Fibroblast of lung (primary cell): ENCODE data around the gene SFN. TPM values are rescaled to one million over a fixed set of nuclear protein-coding genes. Genes with fewer than 3 reads are reported as not detected.

Experiments
- DNase-seq, 2 donors: peaks; one replicate each; pipeline versions ENCODE4 v3.0.0 to v3.0.0-alpha.2; 2010; ENCODE audit warnings: low read depth in 2 of 2
- H2AFZ ChIP-seq: 2 replicates; pipeline ENCODE4 v1.5.1; 2012; ENCODE audit warnings: low read length, control low read depth, inconsistent platforms
- H3K27ac ChIP-seq: 2 replicates; pipeline ENCODE4 v1.5.1; 2011; ENCODE audit warnings: low read length, control low read depth; ENCODE audit not compliant: insufficient read depth
- H3K27me3 ChIP-seq: 2 replicates; pipeline ENCODE4 v1.5.1; 2011; ENCODE audit warnings: mild to moderate bottlenecking, low read length; ENCODE audit not compliant: control insufficient read depth, insufficient read depth
- H3K36me3 ChIP-seq: 2 replicates; pipeline ENCODE4 v1.5.1; 2011; ENCODE audit warnings: low read length; ENCODE audit not compliant: control insufficient read depth, insufficient read depth
- H3K4me1 ChIP-seq: 2 replicates; pipeline ENCODE4 v1.5.1; 2011; ENCODE audit warnings: low read length; ENCODE audit not compliant: control insufficient read depth, insufficient read depth; ENCODE audit errors: extremely low read depth
- H3K4me2 ChIP-seq: 2 replicates; pipeline ENCODE4 v1.5.1; 2011; ENCODE audit warnings: low read length, control low read depth; ENCODE audit not compliant: insufficient read depth; ENCODE audit errors: extremely low read depth
- H3K4me3 ChIP-seq, 4 experiments: fragments of 200-600 bp in 1 of 4; sonication (generic) in 1 of 4; replicated peaks in 1 of 4; 2 replicates each; pipeline ENCODE4 v1.5.1; 2011 to 2016; ENCODE audit warnings: low read length in 4 of 4, low read depth in 3 of 4, mild to moderate bottlenecking in 3 of 4, control low read depth in 2 of 4, inconsistent platforms in 1 of 4, mixed read lengths in 1 of 4; ENCODE audit not compliant: insufficient read depth in 1 of 4; ENCODE audit errors: control extremely low read depth in 1 of 4
- H3K79me2 ChIP-seq: 2 replicates; pipeline ENCODE4 v1.5.1; 2012; ENCODE audit warnings: mild to moderate bottlenecking, low read length, inconsistent platforms; ENCODE audit not compliant: control insufficient read depth, insufficient read depth
- H3K9ac ChIP-seq: 2 replicates; pipeline ENCODE4 v1.5.1; 2011; ENCODE audit warnings: mild to moderate bottlenecking, low read length, control low read depth; ENCODE audit not compliant: insufficient read depth
- H3K9me3 ChIP-seq: 2 replicates; pipeline ENCODE4 v1.5.1; 2012; ENCODE audit warnings: low read depth, low read length; ENCODE audit not compliant: control insufficient read depth, insufficient read depth
- H4K20me1 ChIP-seq: 2 replicates; pipeline ENCODE4 v1.5.1; 2011; ENCODE audit warnings: low read length; ENCODE audit not compliant: control insufficient read depth, insufficient read depth; ENCODE audit errors: extremely low read depth
- CTCF ChIP-seq, 2 donors: IDR thresholded peaks in 1 of 2; conservative IDR thresholded peaks in 1 of 2; 1 replicate in 1 of 2; 2 replicates in 1 of 2; pipeline ENCODE4 v1.5.1; 2011 to 2012; ENCODE audit warnings: low read length in 2 of 2, control low read depth in 1 of 2, inconsistent platforms in 1 of 2, low read depth in 1 of 2, mild to moderate bottlenecking in 1 of 2
- EZH2 ChIP-seq: IDR thresholded peaks from 2 replicates; pipeline ENCODE4 v1.5.1; 2012; ENCODE audit warnings: low read length, control low read depth, mild to moderate bottlenecking; ENCODE audit errors: missing control alignments
- polyA plus RNA-seq, 2 donors: library from polyadenylated mRNA; depleted of rRNA in 1 of 2; stranded (reverse) in 1 of 2; unstranded in 1 of 2; fragments of >200 nt; gene quantifications; 2 replicates each; pipeline ENCODE4 v1.2.1, GENCODE V29; 2011 to 2012; ENCODE audit warnings: missing spikeins in 1 of 2
- total RNA-seq: library from RNA; depleted of rRNA; stranded (reverse); fragments of >200 nt; gene quantifications from 2 replicates; pipeline ENCODE4 v1.2.1, GENCODE V29; 2014

The SFN gene
- total and polyA plus RNA-seq, 2 donors (not counting 1 experiment from before 2014, with no cell fraction given): 0.19 TPM; not detected in 1

GRCh38 chr1:26831546-26832248 lies 31.3 kb upstream of the SFN start:
- DNase-seq: peak in 1 of 2 donors; percentile 15
- peaks cover 36% of the 10 kb centered on the region for H3K79me2 ChIP-seq

GRCh38 chr1:26832249-26832960 lies 30.5 kb upstream of the SFN start:
- Histone ChIP-seq H3K79me2 (peaks cover 32% of the 10 kb centered on the region), H3K4me1 (peaks cover 8% of the 10 kb centered on the region), H2AFZ (no peak overlapping the region), H4K20me1 (no peaks in the 10 kb centered on the region), H3K27me3 (no peaks in the 10 kb centered on the region), H3K9ac (no peak overlapping the region), H3K9me3 (no peaks in the 10 kb centered on the region), H3K4me3 (no peak overlapping the region), H3K4me2 (no peak overlapping the region), H3K36me3 (peaks cover 27% of the 10 kb centered on the region), H3K27ac (no peak overlapping the region)
- TF ChIP-seq CTCF (conservative IDR thresholded peaks at IDR 0.05 in 1 of 2, IDR thresholded peaks at IDR 0.05 in 1 of 2; ENCODE audit: low read depth in 1 of 2, low read length in 2 of 2): no peak
- TF ChIP-seq EZH2: no peak
- no peak for DNase-seq

More at GRCh38 chr1:26831546-26832248, 31.3 kb upstream of the SFN start:
- TF ChIP-seq CTCF (conservative IDR thresholded peaks at IDR 0.05 in 1 of 2, IDR thresholded peaks at IDR 0.05 in 1 of 2; ENCODE audit: low read depth in 1 of 2, low read length in 2 of 2): no peak
- no peak for TF ChIP-seq EZH2
- Histone ChIP-seq H3K9me3 (no peaks in the 10 kb centered on the region), H3K36me3 (peaks cover 27% of the 10 kb centered on the region), H3K4me1 (peaks cover 8% of the 10 kb centered on the region), H4K20me1 (no peaks in the 10 kb centered on the region), H3K4me3 (no peak overlapping the region), H3K9ac (no peak overlapping the region), H3K27ac (no peak overlapping the region), H2AFZ (no peak overlapping the region), H3K27me3 (no peaks in the 10 kb centered on the region), H3K4me2 (no peak overlapping the region)
